Tibial nerve (tissue), 4 donors: ENCODE measurements around the gene FERD3L.

Experiments
- EP300 ChIP-seq, 2 donors: sonication (generic); formaldehyde crosslinking; IDR thresholded peaks; one replicate each; pipeline ENCODE4 v1.6.1; 2017; ENCODE audit warnings: antibody characterized with exemption in 2 of 2, mild to moderate bottlenecking in 1 of 2
- POLR2A ChIP-seq, 2 donors: fragments of 450-650 bp; IDR thresholded peaks; one replicate each; pipeline ENCODE4 v1.6.1; 2017; ENCODE audit warnings: antibody characterized with exemption in 2 of 2, mild to moderate bottlenecking in 2 of 2, moderate library complexity in 2 of 2
- TF ChIP-seq, protein P1 (sequence below), 5 experiments: fragments of 200-600 bp in 3 of 5; fragments of 450-650 bp in 2 of 5; sonication (generic) in 3 of 5; IDR thresholded peaks; one replicate each; pipeline ENCODE4 v1.5.1; 2016 to 2019; ENCODE audit warnings: antibody characterized with exemption in 5 of 5, mild to moderate bottlenecking in 3 of 5, moderate library complexity in 2 of 5

DNA sequence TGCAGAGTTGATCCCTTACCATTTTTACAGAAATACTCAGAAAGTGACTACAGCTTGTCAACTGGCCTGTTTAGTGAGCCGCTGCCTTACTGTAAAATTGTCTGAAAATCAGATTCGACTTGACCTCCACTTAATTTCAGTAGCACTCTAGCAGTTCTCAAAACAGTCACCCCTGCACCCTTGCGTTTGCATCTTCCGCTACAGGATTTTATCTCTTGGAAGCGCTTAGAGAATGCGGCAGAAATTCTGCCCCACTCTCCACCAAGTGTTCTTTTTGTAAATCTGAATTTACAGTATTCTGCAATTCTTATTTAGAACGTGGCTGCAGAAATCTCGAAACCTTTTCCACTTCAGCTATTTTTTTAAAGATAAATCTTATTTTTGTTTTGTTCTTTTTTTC, 25.8 kb downstream of the FERD3L start:
- TF ChIP-seq, protein P1, sequence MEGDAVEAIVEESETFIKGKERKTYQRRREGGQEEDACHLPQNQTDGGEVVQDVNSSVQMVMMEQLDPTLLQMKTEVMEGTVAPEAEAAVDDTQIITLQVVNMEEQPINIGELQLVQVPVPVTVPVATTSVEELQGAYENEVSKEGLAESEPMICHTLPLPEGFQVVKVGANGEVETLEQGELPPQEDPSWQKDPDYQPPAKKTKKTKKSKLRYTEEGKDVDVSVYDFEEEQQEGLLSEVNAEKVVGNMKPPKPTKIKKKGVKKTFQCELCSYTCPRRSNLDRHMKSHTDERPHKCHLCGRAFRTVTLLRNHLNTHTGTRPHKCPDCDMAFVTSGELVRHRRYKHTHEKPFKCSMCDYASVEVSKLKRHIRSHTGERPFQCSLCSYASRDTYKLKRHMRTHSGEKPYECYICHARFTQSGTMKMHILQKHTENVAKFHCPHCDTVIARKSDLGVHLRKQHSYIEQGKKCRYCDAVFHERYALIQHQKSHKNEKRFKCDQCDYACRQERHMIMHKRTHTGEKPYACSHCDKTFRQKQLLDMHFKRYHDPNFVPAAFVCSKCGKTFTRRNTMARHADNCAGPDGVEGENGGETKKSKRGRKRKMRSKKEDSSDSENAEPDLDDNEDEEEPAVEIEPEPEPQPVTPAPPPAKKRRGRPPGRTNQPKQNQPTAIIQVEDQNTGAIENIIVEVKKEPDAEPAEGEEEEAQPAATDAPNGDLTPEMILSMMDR (IDR thresholded peaks at IDR 0.05) = no peak
- TF ChIP-seq POLR2A (IDR thresholded peaks at IDR 0.05) = no peak
- no peak for TF ChIP-seq EP300 (IDR thresholded peaks at IDR 0.05)
